NCI-H2029 treated with DMSO at 0.1 percent for 48 hours (cell line): ENCODE results near the gene MCFD2.

Experiments used
- DNase-seq: peaks from one replicate; lab custom pipeline; 2025; lab: John Stamatoyannopoulos, UW

Gene MCFD2

DNA sequence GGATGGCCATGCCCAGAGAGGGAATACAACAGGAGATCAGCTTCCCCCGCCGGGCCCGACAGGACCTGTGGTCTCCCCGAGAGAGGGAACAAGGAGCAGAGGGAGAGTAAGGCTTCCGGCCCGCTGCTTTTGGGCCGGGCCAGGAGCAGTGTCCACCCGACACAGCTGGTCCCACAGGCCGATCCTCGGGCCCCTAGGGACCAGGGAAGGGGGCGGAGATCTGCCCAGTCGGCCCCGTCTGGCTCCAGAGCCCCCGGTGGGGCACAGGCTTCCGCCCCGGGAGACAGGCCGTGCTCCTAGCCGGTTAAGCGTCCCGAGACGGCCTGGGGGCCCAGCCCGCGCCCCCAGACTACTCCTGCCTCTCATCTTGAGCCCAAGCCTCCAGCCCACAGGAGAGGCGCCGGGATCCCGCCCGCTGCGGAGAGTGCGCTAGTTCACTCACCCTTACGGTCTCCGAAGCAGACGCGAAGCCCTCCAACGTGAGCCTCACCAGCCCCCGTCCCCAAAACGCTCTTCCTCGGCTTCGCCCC is at the start of gene MCFD2:
Gene MCFD2 (minus strand): TSS at position 526 of the 530 bp plus-strand sequence. CDS start 6,635 bp downstream, outside the sequence.
- DNase-seq, result no peak

DNA sequence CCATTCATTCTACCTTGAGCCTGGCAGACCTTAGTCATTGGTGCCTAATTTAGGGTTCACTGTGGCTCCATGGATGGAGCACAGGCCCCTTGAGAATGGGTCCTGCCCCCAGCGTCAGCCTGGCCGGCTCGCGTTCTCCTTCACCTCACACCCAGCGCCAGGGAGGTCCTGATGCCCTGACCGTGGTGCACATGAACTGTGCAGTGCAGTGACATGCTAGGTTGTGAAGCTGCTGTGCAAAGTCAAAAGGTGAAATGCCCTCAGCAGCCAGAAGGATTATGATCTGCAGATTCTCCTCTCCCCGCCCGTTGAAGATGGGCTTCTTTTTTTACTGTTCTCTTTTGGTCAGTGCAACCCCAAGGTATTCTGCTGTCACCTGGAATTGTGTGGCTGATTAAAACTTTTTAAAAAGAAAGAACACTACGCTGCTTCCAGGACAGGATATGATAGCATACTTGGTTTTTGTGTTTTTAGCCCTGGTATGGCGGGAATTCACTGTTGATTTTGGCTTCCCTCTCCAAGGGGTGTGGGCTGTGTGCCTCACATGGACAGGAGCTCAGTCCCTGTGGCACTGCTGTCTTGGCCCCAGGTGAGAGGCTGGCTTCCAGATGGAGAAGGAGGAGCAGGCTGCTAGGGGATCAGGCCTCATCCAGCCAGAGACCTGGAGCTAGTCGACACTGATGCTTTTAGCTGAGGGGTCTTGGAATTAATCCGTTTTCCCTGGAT is 49.4 kb upstream of the MCFD2 start:
- DNase-seq, result no peak

DNA sequence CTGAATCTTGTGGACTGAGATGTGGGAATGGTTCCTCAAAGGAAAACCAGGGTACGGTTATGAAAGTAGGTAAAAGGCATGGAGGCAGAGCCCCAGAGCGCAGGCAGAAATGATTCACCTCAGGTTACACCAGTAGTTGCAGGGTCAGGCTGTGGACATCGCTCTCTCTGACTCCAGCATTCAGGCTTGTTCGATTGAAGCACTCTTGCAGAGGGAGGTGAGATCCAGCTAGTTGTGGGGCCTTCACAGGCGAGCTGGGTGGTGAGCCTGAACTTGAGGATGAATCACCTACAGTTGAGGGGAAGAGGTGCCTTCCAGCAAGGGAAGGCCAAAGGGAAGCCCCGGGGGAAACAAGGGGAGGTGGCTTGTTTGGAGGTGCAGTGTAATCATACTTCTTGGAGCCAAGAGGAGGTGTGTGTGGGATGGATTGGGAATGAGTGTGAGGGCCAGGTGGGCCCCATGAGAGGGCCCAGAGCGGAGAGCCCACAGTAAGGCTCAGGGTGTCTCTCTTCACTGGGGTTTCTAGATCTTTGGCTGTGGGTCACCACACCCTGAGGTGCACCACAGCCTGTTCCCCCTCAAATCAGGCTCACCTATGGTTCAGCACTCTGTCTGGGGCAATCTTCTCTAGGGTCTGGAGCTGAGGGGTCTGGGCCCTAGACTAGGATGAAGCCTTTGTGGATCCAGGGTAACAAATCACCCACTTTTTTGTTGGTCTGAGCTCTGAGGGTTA is 48.5 kb upstream of the MCFD2 start:
- no peak for DNase-seq

DNA sequence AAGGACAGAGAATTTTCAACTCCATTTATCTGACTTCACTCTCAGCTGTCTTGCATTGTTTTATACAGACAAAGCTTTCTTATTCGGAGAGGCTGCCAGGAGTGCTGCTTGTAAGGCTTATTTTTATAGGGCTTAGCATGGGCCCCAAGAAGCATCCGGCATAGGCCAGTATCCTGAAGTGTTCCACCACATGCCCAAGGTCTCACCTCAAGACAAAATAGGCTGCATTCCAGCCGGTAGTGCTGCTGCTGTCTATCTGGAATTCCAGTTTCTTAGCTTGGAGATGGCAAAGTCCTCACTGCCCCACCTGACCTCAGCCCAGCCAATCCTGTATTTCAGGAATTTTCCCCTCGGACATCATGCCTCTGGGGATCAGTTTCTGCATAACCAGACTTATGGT is 47.6 kb upstream of the MCFD2 start:
- DNase-seq, result no peak

- DNase-seq, result no peak
These were observed 47.1 kb upstream of the MCFD2 start for GRCh38 chr2:46962751-46963150.

GRCh38 chr2:46960618-46961017 is 45.0 kb upstream of the MCFD2 start:
- no peak for DNase-seq

DNA sequence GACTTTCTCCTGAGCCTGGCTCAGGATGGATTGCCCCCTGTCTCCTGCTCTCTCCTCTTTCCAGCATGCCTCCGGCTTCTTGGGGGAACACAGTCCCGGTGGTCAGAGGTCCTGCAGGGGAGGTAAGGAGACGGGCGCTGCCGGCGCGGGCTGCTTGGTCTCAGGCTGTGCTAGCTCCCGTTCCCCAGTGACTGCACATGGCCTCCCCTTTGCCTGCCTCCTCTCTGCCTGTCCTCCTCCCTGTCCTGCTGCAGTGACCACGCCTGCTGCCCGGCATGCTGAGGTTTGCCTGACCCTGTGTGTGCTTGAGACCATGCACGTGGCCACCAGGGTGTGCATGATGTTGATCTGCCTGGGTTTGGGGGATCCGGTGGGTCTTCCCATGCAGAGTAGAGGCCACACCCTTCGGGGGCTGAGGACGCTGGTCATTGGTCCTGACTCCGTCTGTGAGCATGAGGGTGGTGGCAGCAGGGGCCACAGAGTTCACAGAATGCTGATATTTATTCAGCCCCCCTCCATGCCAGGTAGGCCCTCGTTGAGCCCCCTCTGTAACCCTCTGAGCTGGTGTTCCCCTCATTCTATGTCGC is 42.9 kb upstream of the MCFD2 start:
- DNase-seq, result no peak

GRCh38 chr2:46956981-46957531 is 41.5 kb upstream of the MCFD2 start:
- DNase-seq, result peak; percentile 56

DNA sequence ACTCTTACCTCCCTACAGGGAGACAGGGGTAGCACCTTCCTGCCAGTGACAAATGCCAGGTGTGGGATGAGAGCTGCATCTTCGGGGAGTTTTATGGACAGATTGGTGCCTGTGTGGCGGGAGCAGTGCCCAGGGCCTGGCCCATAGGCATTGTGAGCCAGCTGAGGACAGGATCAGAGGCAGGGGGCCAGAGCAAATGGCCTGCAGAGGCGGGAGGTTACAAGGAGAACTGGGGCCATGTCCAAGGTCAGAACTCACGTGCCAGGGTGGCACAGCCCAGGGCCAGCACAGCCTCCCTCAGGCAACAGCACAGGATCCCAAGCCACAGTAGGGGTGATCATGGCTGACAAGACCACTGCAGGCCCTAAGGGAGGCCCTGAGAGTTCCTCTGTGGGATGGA is 40.2 kb upstream of the MCFD2 start:
- no peak for DNase-seq

- no peak for DNase-seq
These were observed 39.5 kb upstream of the MCFD2 start for GRCh38 chr2:46954951-46955571.

DNA sequence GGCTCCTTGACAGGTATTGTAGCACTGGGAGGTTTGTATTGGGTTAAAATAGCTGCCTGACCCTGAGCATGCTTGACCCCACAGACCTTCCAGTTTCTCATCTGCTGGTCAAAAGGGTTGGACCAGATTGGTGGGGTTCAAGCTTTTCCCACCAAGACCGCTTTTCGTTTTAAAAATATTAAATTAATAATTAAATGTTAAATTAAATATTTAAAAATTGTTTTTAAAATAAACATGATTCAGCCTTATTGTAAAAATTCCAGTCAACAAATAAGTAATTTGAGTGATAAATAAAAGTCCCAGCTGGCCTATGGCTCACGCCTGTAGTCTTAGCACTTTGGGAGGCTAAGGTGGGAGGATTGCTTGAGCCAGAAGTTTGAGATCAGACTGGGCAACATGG is 36.6 kb upstream of the MCFD2 start:
- no peak for DNase-seq

DNA sequence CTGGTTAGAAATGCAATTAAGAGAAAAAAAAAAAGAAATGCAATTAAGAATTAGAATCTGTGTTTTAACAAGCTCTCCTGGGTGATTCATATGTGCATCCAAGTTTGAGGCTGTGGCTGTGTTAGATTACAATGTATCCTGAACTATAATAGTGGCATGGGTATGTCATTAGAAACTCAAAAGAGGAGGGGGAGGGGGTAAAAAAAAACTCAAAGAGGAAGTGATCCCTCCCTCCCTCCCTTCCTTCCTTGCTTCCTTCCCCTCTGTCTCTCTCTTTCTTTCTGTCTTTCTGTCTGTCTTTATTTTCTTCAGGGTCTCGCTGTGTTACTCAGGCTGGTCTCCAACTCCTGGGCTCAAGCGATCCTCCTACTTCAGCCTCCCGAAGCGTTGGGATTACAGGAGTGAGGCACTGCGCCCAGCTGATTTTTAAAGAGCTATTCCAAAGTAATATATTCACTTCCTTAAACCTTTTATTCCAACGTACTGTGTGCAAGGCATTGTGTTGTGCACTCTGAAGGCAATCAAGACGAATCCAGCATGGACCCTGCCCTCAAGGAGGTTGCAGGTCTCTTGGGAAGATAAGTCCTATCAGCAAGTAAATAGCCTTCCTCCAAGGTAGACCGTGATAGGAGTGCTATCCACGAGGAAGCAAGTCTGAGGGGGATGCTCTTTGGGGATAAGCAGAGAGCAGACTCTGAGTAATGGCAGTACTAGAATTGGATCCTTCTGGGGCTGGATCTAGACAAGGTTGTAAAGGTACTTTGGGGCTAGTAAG is 35.9 kb upstream of the MCFD2 start:
- DNase-seq, result no peak

- no peak for DNase-seq
These were observed 34.7 kb upstream of the MCFD2 start for GRCh38 chr2:46950314-46950713.

- DNase-seq, result no peak
These were observed 32.2 kb upstream of the MCFD2 start for GRCh38 chr2:46947841-46948240.

DNA sequence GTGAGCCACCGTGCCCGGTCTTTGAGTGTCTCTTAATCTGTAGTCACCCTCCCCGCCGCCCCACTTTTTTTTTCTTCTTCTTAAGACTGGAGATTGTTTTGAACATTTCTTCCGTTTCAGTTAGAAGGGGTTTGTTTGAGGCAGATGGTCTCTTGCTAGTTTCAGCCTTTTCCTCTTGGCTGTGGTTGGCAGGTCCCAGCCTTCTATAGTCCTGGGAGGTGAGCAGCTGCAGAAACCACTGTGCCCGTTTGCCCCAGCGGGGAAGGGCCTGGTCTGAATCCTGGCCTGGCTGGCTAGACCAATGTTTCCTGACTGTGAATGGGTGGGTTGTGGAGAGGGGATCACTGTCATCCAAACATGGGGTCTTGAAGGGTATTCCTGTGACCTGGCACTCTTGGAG is 30.1 kb upstream of the MCFD2 start:
- DNase-seq, result no peak

GRCh38 chr2:46943881-46944798 is 28.5 kb upstream of the MCFD2 start:
- no peak for DNase-seq

DNA sequence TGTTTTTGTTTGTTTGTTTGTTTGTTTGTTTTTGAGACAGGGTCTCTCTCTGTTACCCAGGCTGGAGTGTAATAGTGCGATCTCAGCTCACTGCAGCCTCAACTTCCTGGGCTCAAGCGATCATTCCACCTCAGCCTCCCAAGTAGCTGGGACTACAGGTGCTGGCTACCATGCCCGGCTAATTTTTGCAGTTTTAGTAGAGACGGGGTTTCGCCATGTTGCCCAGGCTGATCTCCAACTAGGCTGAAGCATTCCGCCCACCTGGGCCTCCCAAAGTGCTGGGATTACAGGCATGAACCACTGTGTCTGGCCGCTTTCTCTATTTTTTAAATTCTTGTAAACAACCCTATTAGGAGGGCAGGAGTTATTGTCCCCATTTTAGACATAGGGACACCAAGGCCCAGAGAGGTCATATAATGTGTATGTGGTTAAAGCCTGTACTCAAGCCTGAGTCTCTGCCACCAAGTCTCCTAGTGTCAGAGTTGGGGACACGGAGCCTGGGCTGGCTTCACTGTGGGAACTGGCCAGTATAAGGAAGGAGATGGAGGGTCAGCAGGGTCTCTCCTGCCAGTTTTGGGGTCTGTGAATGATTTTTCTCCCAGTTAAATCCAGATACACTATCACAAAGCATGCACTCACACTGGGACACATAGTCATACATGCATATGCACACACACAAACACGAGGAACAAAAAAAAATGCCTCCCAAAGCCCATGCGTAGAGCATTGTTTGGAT is 27.5 kb upstream of the MCFD2 start:
- DNase-seq, result no peak

DNA sequence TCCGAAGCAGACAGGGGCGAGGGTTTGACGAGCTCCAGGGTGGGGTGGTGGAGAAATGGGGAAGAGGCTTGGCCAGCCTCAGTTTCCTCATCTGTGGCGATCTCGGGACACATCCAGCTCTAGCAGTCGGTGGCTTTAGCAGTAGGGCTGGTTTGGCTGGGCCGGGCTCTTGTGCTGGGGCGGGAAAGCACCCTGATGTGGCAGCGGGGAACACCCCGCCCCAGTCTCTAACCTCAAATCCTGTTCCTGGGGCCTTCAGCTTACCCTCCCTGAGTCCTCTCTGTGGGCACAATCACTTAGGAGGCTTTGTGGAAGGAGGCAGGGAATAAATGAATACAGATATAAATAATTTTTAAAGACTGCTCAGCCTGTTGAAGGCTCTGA is 26.5 kb upstream of the MCFD2 start:
- DNase-seq, result no peak

DNA sequence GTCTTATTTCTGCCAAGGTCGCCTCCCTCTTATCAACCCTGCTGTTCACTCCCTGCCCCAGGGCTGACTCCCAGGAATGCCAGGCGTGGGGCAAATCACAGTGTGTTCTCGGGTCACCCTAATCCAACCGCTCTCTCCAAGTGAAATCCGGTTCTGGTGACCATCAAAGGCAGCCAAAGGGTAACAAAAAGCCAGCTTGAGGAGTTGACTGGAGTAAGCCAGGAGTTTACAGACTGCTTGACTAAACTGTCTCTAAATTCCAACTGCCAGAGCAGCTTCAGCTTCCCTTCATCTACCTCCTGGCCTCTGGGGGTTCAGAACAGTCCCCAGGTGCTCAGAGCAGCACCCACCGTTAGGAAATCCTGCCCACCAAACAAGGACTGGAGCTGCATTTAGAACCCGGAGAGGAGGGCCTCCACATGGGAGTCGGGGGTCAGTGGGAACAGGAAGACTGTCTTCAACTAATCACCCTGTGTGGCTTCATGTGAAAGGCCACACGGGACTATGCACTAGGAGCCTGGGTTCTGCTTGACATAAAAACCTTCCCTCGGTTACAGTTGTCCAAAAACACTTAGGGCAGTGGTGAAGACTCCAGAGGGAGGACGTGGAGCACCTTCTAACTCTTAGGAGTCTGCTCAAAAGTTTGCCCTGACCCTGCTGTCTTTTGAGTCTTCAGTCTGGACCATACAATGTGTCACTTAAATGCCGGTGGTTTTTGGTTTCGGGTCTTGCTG is 24.2 kb upstream of the MCFD2 start:
- DNase-seq, result no peak
